Rectal smooth muscle tissue (tissue), 1 donor: ENCODE data around the gene FAM169A.
"Not testable (repeated sequence)": the region's sequence is repeated elsewhere in the genome, so short reads cannot be mapped to it uniquely, and the experiment has no call there.

Experiments
- H3K27ac ChIP-seq: one replicate; pipeline ENCODE4 v1.7.0; 2013; ENCODE audit warnings: low read depth, low read length, inconsistent platforms
- H3K27me3 ChIP-seq: one replicate; pipeline ENCODE4 v1.7.0; 2013; ENCODE audit warnings: low read length; ENCODE audit not compliant: control insufficient read depth, insufficient read depth
- H3K36me3 ChIP-seq: one replicate; pipeline ENCODE4 v1.7.0; 2013; ENCODE audit warnings: low read length; ENCODE audit not compliant: control insufficient read depth, insufficient read depth
- H3K4me1 ChIP-seq: one replicate; pipeline ENCODE4 v1.7.0; 2013; ENCODE audit warnings: low read length; ENCODE audit not compliant: control insufficient read depth, insufficient read depth
- H3K4me3 ChIP-seq: one replicate; pipeline ENCODE4 v1.7.0; 2013; ENCODE audit warnings: low read length
- H3K9ac ChIP-seq: one replicate; pipeline ENCODE4 v1.7.0; 2013; ENCODE audit warnings: low read length

Gene FAM169A

GRCh38 chr5:74829413-74829812 lies 36.8 kb downstream of the FAM169A start:
- Histone ChIP-seq H3K4me3 (no peak overlapping the region), H3K36me3 (no peaks in the 10 kb centered on the region), H3K4me1 (no peaks in the 10 kb centered on the region), H3K9ac (no peak overlapping the region), H3K27ac (no peak overlapping the region), H3K27me3 (no peaks in the 10 kb centered on the region)

GRCh38 chr5:74822288-74822687 lies 43.9 kb downstream of the FAM169A start:
- no peaks in the 10 kb centered on the region for H3K36me3 ChIP-seq
- H3K4me3 ChIP-seq = no peak overlapping the region
- no peak overlapping the region for H3K9ac ChIP-seq
- no peaks in the 10 kb centered on the region for H3K4me1 ChIP-seq
- no peak overlapping the region for H3K27ac ChIP-seq
- H3K27me3 ChIP-seq = no peaks in the 10 kb centered on the region

GRCh38 chr5:74816875-74817274 lies 49.3 kb downstream of the FAM169A start:
- H3K4me1 ChIP-seq = no peaks in the 10 kb centered on the region

GRCh38 chr5:74810915-74811314 lies 55.3 kb downstream of the FAM169A start:
- Histone ChIP-seq H3K27ac (no peak overlapping the region), H3K27me3 (no peaks in the 10 kb centered on the region), H3K4me3 (no peak overlapping the region), H3K9ac (no peak overlapping the region), H3K4me1 (no peaks in the 10 kb centered on the region), H3K36me3 (no peaks in the 10 kb centered on the region)

More at GRCh38 chr5:74816875-74817274, 49.3 kb downstream of the FAM169A start:
- H3K36me3 ChIP-seq = no peaks in the 10 kb centered on the region
- H3K9ac ChIP-seq = no peak overlapping the region
- H3K27ac ChIP-seq = no peak overlapping the region
- no peak overlapping the region for H3K4me3 ChIP-seq
- H3K27me3 ChIP-seq = no peaks in the 10 kb centered on the region

GRCh38 chr5:74801941-74802340 lies 64.2 kb downstream of the FAM169A start:
- Histone ChIP-seq H3K4me3 (no peak overlapping the region), H3K9ac (no peak overlapping the region), H3K4me1 (no peaks in the 10 kb centered on the region), H3K36me3 (no peaks in the 10 kb centered on the region), H3K27ac (no peak overlapping the region), H3K27me3 (no peaks in the 10 kb centered on the region)

GRCh38 chr5:74801197-74801596 lies 65.0 kb downstream of the FAM169A start:
- Histone ChIP-seq H3K36me3 (no peaks in the 10 kb centered on the region), H3K9ac (no peak overlapping the region), H3K4me3 (no peak overlapping the region), H3K4me1 (no peaks in the 10 kb centered on the region), H3K27ac (no peak overlapping the region), H3K27me3 (no peaks in the 10 kb centered on the region)

- H3K27ac ChIP-seq = no peak overlapping the region
These were observed 66.9 kb downstream of the FAM169A start for GRCh38 chr5:74798977-74799911.

GRCh38 chr5:74791669-74792068 lies 74.5 kb downstream of the FAM169A start:
- not testable (repeated sequence) for H3K4me3 ChIP-seq, H3K36me3 ChIP-seq, H3K27me3 ChIP-seq, H3K9ac ChIP-seq, H3K4me1 ChIP-seq, H3K27ac ChIP-seq

More at GRCh38 chr5:74798977-74799911, 66.9 kb downstream of the FAM169A start:
- Histone ChIP-seq H3K4me1 (no peaks in the 10 kb centered on the region), H3K27me3 (no peaks in the 10 kb centered on the region), H3K9ac (no peak overlapping the region), H3K4me3 (no peak overlapping the region), H3K36me3 (no peaks in the 10 kb centered on the region)

GRCh38 chr5:74787424-74787823 lies 78.8 kb downstream of the FAM169A start:
- Histone ChIP-seq H3K4me1 (no peaks in the 10 kb centered on the region), H3K27ac (no peak overlapping the region), H3K4me3 (no peak overlapping the region), H3K27me3 (no peaks in the 10 kb centered on the region), H3K9ac (no peak overlapping the region), H3K36me3 (no peaks in the 10 kb centered on the region)

GRCh38 chr5:74786851-74787250 lies 79.3 kb downstream of the FAM169A start:
- no peak overlapping the region for H3K9ac ChIP-seq
- H3K27me3 ChIP-seq = no peaks in the 10 kb centered on the region
- no peaks in the 10 kb centered on the region for H3K36me3 ChIP-seq
- no peaks in the 10 kb centered on the region for H3K4me1 ChIP-seq
- H3K4me3 ChIP-seq = no peak overlapping the region
- no peak overlapping the region for H3K27ac ChIP-seq

- no peaks in the 10 kb centered on the region for H3K4me1 ChIP-seq
- H3K9ac ChIP-seq = no peak overlapping the region
- no peaks in the 10 kb centered on the region for H3K36me3 ChIP-seq
- H3K27me3 ChIP-seq = no peaks in the 10 kb centered on the region
- H3K4me3 ChIP-seq = no peak overlapping the region
- H3K27ac ChIP-seq = no peak overlapping the region
These were observed 87.6 kb downstream of the FAM169A start for GRCh38 chr5:74778609-74779008.

GRCh38 chr5:74772359-74772758 lies 93.8 kb downstream of the FAM169A start:
- Histone ChIP-seq H3K9ac (no peak overlapping the region), H3K4me3 (no peak overlapping the region), H3K27me3 (no peaks in the 10 kb centered on the region), H3K27ac (no peak overlapping the region), H3K4me1 (peaks cover 8% of the 10 kb centered on the region), H3K36me3 (peaks cover 2% of the 10 kb centered on the region)

GRCh38 chr5:74767579-74767913 lies 98.6 kb downstream of the FAM169A start:
- Histone ChIP-seq H3K4me3 (peak overlapping the region; percentile 100), H3K9ac (peak overlapping the region; percentile 58), H3K36me3 (peaks cover 4% of the 10 kb centered on the region), H3K27ac (peak overlapping the region; percentile 81), H3K27me3 (no peaks in the 10 kb centered on the region), H3K4me1 (peaks cover 13% of the 10 kb centered on the region)
